Esophagus muscularis mucosa (tissue), 4 donors: ENCODE data around the gene TNRC18.

Experiments used
- CTCF ChIP-seq, 3 experiments: fragments of 200-600 bp in 2 of 3; fragments of 450-650 bp in 1 of 3; sonication (generic) in 2 of 3; IDR thresholded peaks; one replicate each; pipeline ENCODE4 v1.5.1; 2017 to 2019; ENCODE audit warnings: antibody characterized with exemption in 3 of 3, mild to moderate bottlenecking in 2 of 3, moderate library complexity in 1 of 3
- EP300 ChIP-seq: sonication (generic); formaldehyde crosslinking; IDR thresholded peaks from one replicate; pipeline ENCODE4 v1.6.1; 2017; ENCODE audit warnings: antibody characterized with exemption
- POLR2A ChIP-seq: fragments of 450-650 bp; IDR thresholded peaks from one replicate; pipeline ENCODE4 v1.6.1; 2017; ENCODE audit warnings: antibody characterized with exemption, moderate library complexity, mild to moderate bottlenecking, low read depth
- POLR2AphosphoS5 ChIP-seq, 2 donors: sonication (generic); formaldehyde crosslinking; IDR thresholded peaks; one replicate each; pipeline ENCODE4 v1.6.1; 2017; ENCODE audit warnings: antibody characterized with exemption in 2 of 2

GRCh38 chr7:5384618-5385017 lies 39.0 kb downstream of the TNRC18 start:
- TF ChIP-seq CTCF (IDR thresholded peaks at IDR 0.05) (no peak), POLR2A (no peak), POLR2AphosphoS5 (IDR thresholded peaks at IDR 0.05) (no peak), EP300 (no peak)
